ENCODE data around the gene XKR8. TPM values are rescaled to one million over a fixed set of nuclear protein-coding genes. Genes with fewer than 3 reads are reported as not detected.

The XKR8 gene
- polyA plus RNA-seq, 1 donor from 2014 or later: not detected

DNA sequence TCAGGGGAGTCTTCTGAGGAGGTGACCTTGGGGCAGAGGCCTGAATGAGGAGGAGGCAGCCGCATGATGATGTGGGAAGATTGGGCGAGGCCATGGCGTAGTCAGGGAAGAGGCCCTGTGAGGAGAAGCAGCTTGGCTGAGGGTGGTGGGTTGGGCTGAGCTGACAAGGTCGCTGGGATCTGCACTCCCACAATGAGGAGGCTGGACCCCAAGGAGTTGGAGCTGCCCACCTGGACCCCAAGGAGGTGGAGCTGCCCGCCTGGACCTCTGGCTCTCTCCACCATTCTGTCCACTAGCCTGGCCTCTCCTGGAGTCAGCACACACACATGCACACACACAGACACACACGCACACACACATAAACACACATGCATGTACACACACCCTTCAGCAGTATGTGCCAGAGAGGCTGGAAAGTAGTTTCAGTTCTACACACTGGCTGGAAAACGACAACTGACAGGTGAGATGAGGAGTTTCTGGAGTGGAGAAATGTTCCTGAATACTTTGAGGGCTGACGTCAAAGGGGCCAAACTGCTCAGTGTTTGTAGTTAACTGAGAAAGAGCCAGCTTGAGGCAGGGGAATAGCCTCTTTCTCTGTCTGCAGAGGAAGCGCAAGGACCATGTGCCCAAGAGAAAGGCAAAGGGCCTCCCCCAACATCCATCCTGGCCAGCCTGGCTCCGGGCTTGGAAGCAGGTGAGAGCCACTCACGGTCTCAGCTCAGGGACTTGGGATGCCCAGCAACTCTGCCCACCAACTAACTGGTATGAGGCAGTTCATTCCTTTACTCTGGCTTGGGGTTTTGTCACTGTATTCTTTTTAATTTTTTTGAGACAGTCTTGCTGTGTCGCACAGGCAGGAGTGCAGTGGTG, 17.9 kb upstream of the XKR8 start:
- Histone ChIP-seq H3K36me3 (ENCODE audit: insufficient read depth, low read length) (no peaks in the 10 kb centered on the region), H3K27ac (ENCODE audit: low read length) (no peak overlapping the region), H3K27me3 (ENCODE audit: insufficient read depth, low read depth, low read length) (no peaks in the 10 kb centered on the region), H3F3A (ENCODE audit: insufficient read depth, low read length, poor library complexity, severe bottlenecking) (no peaks in the 10 kb centered on the region), H3K4me2 (ENCODE audit: low read length) (no peak overlapping the region), H2AFZ (ENCODE audit: low read depth, low read length) (no peak overlapping the region), H3K4me3 (ENCODE audit: low read length) (no peak overlapping the region), H4K20me1 (ENCODE audit: insufficient read depth) (no peaks in the 10 kb centered on the region), H3K9me2 (ENCODE audit: insufficient read depth, low read length) (no peaks in the 10 kb centered on the region), H3K79me2 (replicated peaks; ENCODE audit: insufficient read depth, low read length) (no peaks in the 10 kb centered on the region), H3K9ac (ENCODE audit: low read length) (no peak overlapping the region), H3K9me3 (ENCODE audit: low read length) (no peaks in the 10 kb centered on the region)
- no peak for TF ChIP-seq POLR2AphosphoS5 (IDR thresholded peaks at IDR 0.05)
- no peak for TF ChIP-seq EZH2 (IDR thresholded peaks at IDR 0.05; ENCODE audit: borderline replicate concordance, insufficient read depth, low read length, poor library complexity, severe bottlenecking)
- no peak for TF ChIP-seq EP300 (conservative IDR thresholded peaks at IDR 0.05; ENCODE audit: poor library complexity, severe bottlenecking)
- TF ChIP-seq MXI1 (conservative IDR thresholded peaks at IDR 0.05; ENCODE audit: poor library complexity, severe bottlenecking): no peak
- TF ChIP-seq, protein P1, sequence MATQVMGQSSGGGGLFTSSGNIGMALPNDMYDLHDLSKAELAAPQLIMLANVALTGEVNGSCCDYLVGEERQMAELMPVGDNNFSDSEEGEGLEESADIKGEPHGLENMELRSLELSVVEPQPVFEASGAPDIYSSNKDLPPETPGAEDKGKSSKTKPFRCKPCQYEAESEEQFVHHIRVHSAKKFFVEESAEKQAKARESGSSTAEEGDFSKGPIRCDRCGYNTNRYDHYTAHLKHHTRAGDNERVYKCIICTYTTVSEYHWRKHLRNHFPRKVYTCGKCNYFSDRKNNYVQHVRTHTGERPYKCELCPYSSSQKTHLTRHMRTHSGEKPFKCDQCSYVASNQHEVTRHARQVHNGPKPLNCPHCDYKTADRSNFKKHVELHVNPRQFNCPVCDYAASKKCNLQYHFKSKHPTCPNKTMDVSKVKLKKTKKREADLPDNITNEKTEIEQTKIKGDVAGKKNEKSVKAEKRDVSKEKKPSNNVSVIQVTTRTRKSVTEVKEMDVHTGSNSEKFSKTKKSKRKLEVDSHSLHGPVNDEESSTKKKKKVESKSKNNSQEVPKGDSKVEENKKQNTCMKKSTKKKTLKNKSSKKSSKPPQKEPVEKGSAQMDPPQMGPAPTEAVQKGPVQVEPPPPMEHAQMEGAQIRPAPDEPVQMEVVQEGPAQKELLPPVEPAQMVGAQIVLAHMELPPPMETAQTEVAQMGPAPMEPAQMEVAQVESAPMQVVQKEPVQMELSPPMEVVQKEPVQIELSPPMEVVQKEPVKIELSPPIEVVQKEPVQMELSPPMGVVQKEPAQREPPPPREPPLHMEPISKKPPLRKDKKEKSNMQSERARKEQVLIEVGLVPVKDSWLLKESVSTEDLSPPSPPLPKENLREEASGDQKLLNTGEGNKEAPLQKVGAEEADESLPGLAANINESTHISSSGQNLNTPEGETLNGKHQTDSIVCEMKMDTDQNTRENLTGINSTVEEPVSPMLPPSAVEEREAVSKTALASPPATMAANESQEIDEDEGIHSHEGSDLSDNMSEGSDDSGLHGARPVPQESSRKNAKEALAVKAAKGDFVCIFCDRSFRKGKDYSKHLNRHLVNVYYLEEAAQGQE (IDR thresholded peaks at IDR 0.05; ENCODE audit: borderline replicate concordance): no peak
- TF ChIP-seq, protein P2, sequence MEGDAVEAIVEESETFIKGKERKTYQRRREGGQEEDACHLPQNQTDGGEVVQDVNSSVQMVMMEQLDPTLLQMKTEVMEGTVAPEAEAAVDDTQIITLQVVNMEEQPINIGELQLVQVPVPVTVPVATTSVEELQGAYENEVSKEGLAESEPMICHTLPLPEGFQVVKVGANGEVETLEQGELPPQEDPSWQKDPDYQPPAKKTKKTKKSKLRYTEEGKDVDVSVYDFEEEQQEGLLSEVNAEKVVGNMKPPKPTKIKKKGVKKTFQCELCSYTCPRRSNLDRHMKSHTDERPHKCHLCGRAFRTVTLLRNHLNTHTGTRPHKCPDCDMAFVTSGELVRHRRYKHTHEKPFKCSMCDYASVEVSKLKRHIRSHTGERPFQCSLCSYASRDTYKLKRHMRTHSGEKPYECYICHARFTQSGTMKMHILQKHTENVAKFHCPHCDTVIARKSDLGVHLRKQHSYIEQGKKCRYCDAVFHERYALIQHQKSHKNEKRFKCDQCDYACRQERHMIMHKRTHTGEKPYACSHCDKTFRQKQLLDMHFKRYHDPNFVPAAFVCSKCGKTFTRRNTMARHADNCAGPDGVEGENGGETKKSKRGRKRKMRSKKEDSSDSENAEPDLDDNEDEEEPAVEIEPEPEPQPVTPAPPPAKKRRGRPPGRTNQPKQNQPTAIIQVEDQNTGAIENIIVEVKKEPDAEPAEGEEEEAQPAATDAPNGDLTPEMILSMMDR (IDR thresholded peaks at IDR 0.05; ENCODE audit: poor library complexity, severe bottlenecking): no peak
- TF ChIP-seq TAF1 (IDR thresholded peaks at IDR 0.05; ENCODE audit: low read depth): no peak
- TF ChIP-seq SMC3 (conservative IDR thresholded peaks at IDR 0.05; ENCODE audit: poor library complexity): no peak
- TF ChIP-seq RAD21 (conservative IDR thresholded peaks at IDR 0.05): no peak

DNA sequence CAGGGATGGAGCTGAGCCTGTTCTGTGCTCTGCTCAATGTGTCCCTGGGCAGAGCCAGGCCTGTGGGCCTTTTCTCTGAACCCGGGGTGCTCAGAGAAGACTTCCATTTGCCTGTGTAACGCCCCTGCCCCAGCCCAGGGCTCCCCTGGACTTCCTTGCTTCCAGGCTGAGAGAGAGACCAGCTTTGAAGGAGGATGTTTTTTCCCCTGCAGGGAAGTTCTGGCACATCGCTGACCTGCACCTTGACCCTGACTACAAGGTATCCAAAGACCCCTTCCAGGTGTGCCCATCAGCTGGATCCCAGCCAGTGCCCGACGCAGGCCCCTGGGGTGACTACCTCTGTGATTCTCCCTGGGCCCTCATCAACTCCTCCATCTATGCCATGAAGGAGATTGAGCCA, 14.8 kb upstream of the XKR8 start:
- H3K9ac ChIP-seq (ENCODE audit: low read length): no peak overlapping the region
- H3K9me3 ChIP-seq (ENCODE audit: low read length): no peaks in the 10 kb centered on the region
- TF ChIP-seq SMC3 (conservative IDR thresholded peaks at IDR 0.05; ENCODE audit: poor library complexity) (no peak), TAF1 (IDR thresholded peaks at IDR 0.05; ENCODE audit: low read depth) (no peak), EZH2 (IDR thresholded peaks at IDR 0.05; ENCODE audit: borderline replicate concordance, insufficient read depth, low read length, poor library complexity, severe bottlenecking) (no peak)
- H2AFZ ChIP-seq (ENCODE audit: low read depth, low read length): no peak overlapping the region
- no peak overlapping the region for H3K4me2 ChIP-seq (ENCODE audit: low read length)
- H3K27ac ChIP-seq (ENCODE audit: low read length): no peak overlapping the region
- H3K4me3 ChIP-seq (ENCODE audit: low read length): no peak overlapping the region
- no peaks in the 10 kb centered on the region for H3K36me3 ChIP-seq (ENCODE audit: insufficient read depth, low read length)
- H4K20me1 ChIP-seq (ENCODE audit: insufficient read depth): no peaks in the 10 kb centered on the region
- H3K79me2 ChIP-seq (replicated peaks; ENCODE audit: insufficient read depth, low read length): no peaks in the 10 kb centered on the region
- no peaks in the 10 kb centered on the region for H3K27me3 ChIP-seq (ENCODE audit: insufficient read depth, low read depth, low read length)
- no peaks in the 10 kb centered on the region for H3K9me2 ChIP-seq (ENCODE audit: insufficient read depth, low read length)
- H3F3A ChIP-seq (ENCODE audit: insufficient read depth, low read length, poor library complexity, severe bottlenecking): no peaks in the 10 kb centered on the region
